ENCODE data around the gene IL1RAPL2.

IL1RAPL2 gene

DNA sequence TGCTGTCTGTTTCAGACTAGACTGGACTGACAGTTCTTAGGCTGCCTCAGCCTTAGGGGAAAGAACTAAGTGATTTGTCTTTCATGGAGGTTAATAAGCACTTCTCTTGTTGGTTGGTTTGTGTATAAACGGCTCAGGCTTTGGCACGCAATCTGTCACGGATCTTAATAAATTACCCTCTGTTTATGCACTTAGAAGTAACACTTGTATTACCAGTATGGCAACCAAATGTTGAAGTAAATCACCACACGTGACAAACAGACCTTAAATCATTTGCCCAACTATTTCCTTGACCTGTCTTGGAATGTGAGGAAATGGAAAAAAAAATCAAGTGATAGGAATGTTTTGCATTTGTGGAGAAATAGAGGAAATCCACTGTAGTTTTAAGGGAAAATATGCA lies 584.6 kb downstream of the IL1RAPL2 start:
- DNase-seq (ENCODE audit: insufficient read length, low spot score) (no peak), FAIRE-seq (no peak)
- TF ChIP-seq POLR2A (IDR thresholded peaks at IDR 0.05; ENCODE audit: low read depth, low read length), result no peak

- FAIRE-seq, result no peak
- no peak for TF ChIP-seq POLR2A (IDR thresholded peaks at IDR 0.05; ENCODE audit: low read depth, low read length)
- DNase-seq (ENCODE audit: insufficient read length, low spot score), result no peak
These were observed 601.2 kb downstream of the IL1RAPL2 start for GRCh38 chrX:105167233-105167632.

- no peak for FAIRE-seq
- DNase-seq (ENCODE audit: insufficient read length, low spot score), result no peak
- TF ChIP-seq POLR2A (IDR thresholded peaks at IDR 0.05; ENCODE audit: low read depth, low read length), result no peak
These were observed 602.6 kb downstream of the IL1RAPL2 start for GRCh38 chrX:105168577-105168976.

DNA sequence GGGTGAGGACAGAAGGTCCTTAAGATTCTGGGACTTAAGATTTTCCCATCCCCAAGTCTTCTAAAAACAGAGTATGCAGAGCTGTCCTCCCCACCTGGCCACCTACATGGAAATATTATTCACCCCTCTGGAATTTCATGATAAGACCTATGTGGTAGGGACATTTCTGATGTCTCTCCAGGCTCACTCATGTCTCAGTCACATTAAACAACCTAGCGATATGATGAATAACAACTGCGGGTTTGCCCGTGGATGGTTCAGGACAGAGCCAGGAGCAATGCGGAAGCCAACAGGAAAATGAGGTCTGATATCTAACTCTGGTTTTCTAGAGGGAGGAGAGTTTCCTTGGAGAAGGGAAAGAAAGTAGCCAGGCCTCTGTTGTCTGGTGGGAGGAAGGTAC lies 607.1 kb downstream of the IL1RAPL2 start:
- FAIRE-seq (no peak), DNase-seq (ENCODE audit: insufficient read length, low spot score) (no peak)
- TF ChIP-seq POLR2A (IDR thresholded peaks at IDR 0.05; ENCODE audit: low read depth, low read length), result no peak

DNA sequence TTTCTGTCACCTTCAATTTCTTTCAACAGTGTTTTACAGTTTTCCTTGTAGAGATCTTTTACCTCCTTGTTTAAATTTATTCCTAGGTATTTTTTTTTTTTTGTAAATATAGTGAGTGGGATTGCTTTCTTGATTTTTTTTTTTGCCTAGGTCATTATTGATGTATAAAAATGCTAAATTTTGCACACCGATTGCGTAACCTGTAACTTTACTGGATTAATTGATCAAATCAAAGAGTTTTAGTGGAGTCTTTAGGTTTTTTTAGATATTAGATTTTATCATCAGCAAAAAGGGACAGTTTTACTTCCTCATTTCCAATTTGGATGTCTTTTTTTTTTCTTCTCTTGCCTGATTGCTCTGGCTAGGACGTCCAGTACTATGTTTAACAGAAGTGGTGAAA lies 613.6 kb downstream of the IL1RAPL2 start:
- FAIRE-seq, result no peak
- no peak for DNase-seq (ENCODE audit: insufficient read length, low spot score)
- TF ChIP-seq POLR2A (IDR thresholded peaks at IDR 0.05; ENCODE audit: low read depth, low read length), result no peak

DNA sequence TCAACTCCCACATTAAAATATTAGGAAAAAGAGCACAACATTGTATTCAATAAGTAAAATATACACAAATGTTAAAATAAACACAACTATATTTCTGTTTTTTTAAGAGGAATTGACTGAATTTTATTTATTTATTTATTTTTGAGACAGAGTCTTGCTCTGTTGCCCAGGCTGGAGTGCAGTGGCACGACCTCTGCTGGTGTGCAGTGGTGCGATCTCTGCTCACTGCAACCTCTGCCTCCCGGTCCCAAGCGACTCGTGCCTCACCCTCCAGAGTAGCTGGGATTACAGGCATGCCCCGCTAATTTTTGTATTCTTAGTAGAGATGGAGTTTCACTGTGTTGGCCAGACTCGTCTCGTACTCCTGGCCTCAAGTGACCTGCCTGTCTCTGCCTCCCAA lies 623.1 kb downstream of the IL1RAPL2 start:
- TF ChIP-seq POLR2A (IDR thresholded peaks at IDR 0.05; ENCODE audit: low read depth, low read length), result no peak
- DNase-seq (ENCODE audit: insufficient read length, low spot score), result no peak
- no peak for FAIRE-seq

DNA sequence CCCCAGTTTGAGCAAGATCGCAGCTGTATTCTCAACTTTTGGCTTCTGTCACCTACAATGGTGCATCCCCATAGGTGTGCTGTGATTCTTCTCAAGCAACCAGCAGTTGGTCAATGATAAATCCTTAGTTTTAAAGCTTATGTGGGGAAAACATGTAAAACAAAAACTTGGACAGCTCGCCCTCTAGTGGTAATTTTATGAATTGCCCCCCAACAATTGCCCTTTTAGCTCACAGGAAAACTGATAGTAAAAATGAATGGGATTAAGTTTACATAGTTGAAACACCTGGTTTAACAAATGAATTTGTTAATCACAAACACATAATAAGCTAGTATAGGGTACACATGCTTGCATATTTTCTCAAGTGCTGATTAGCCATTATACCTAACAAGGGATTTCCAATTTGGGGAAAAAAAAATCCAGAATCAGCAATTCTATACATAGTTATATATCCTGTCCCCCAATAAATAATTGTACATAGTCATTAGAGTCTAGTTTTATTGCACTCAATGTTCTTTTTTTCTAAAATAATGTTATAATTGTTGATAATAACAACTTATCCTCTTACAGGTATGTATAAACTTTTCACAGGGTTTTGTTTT lies 624.4 kb downstream of the IL1RAPL2 start:
- DNase-seq (ENCODE audit: insufficient read length, low spot score) (no peak), FAIRE-seq (no peak)
- no peak for TF ChIP-seq POLR2A (IDR thresholded peaks at IDR 0.05; ENCODE audit: low read depth, low read length)

DNA sequence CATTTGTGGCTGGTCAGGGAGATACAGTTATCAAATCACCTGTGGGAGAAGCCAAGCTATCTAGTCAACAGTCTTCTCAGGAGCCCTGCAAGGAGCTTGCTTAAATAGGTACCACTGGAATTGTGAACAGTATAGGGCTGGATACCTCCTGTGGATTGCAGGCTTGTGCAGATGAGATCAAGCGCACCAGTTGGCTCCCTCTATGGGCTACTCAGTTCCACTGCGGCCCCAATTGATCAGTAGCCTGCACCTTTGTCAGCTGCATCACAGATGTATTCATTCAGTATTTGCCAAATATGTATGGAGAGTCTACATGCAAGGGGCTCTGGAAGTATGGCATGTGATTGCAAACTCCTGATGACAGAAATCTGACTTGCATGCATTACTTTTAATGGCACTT lies 625.9 kb downstream of the IL1RAPL2 start:
- no peak for DNase-seq (ENCODE audit: insufficient read length, low spot score)
- no peak for FAIRE-seq
- TF ChIP-seq POLR2A (IDR thresholded peaks at IDR 0.05; ENCODE audit: low read depth, low read length), result no peak

DNA sequence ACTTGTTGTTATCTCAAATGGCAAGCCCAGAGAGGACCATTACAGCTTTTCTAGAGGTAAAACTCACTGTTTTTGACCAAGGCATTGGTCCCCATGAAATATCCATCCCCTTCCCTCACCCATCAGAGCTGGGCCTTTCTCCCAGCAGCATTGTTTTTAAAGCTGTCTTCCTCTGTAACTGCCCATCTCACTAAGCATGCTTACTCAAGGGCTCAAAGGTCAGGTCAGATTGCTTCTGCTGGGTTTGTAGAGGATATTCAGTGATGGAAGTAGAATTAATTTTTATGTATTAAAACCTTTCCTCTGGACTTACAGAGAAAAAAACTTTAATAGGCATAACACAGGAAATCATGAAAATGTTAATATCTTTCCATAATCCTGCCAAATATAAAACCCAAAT lies 643.4 kb downstream of the IL1RAPL2 start:
- TF ChIP-seq POLR2A (IDR thresholded peaks at IDR 0.05; ENCODE audit: low read depth, low read length), result no peak
- DNase-seq (ENCODE audit: insufficient read length, low spot score), result no peak
- no peak for FAIRE-seq

GRCh38 chrX:105210258-105210657 lies 644.3 kb downstream of the IL1RAPL2 start:
- no peak for TF ChIP-seq POLR2A (IDR thresholded peaks at IDR 0.05; ENCODE audit: low read depth, low read length)
- DNase-seq (ENCODE audit: insufficient read length, low spot score) (no peak), FAIRE-seq (no peak)

DNA sequence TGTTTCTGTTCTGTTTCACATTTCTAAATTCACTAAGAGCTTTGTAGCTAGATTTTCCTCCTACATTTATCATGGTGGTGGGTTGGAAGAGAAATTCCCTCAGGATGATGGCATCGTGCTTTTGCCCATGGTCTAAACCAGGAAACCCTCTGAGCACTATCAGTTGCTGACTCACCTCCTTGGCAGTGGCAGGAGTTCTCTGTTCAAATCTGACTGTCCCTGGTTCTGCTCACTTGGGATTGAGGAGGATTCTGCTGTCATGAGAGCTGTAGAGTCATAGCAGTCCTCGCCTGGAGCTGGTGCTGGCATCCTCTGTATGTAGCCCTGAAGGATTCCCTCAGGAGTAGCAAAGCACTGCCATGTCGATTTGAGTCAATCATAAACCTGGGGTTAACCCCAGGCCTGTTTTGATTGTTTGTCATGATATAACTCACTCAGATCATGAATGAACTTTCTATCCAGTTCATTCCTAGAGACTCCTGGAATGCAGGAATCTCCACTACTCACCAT lies 645.1 kb downstream of the IL1RAPL2 start:
- FAIRE-seq (no peak), DNase-seq (ENCODE audit: insufficient read length, low spot score) (no peak)
- no peak for TF ChIP-seq POLR2A (IDR thresholded peaks at IDR 0.05; ENCODE audit: low read depth, low read length)

- no peak for DNase-seq (ENCODE audit: insufficient read length, low spot score)
- no peak for FAIRE-seq
- TF ChIP-seq POLR2A (IDR thresholded peaks at IDR 0.05; ENCODE audit: low read depth, low read length), result no peak
These were observed 653.7 kb downstream of the IL1RAPL2 start for GRCh38 chrX:105219454-105220401.

GRCh38 chrX:105220636-105221035 lies 654.6 kb downstream of the IL1RAPL2 start, which contains the start of gene TEX13A:
Gene TEX13A, minus strand, starts transcription at chrX:105220694. Its CDS starts 297 bp downstream, at chrX:105220397.
- no peak for DNase-seq (ENCODE audit: insufficient read length, low spot score)
- FAIRE-seq, result no peak
- no peak for TF ChIP-seq POLR2A (IDR thresholded peaks at IDR 0.05; ENCODE audit: low read depth, low read length)

- TF ChIP-seq POLR2A (IDR thresholded peaks at IDR 0.05; ENCODE audit: low read depth, low read length), result no peak
- FAIRE-seq (no peak), DNase-seq (ENCODE audit: insufficient read length, low spot score) (no peak)
These were observed 655.4 kb downstream of the IL1RAPL2 start for GRCh38 chrX:105221374-105221773.

GRCh38 chrX:105226499-105226898 lies 660.5 kb downstream of the IL1RAPL2 start:
- FAIRE-seq (no peak), DNase-seq (ENCODE audit: insufficient read length, low spot score) (no peak)
- no peak for TF ChIP-seq POLR2A (IDR thresholded peaks at IDR 0.05; ENCODE audit: low read depth, low read length)
